A673 (cell line): ENCODE results near the gene COPRS. TPM values are rescaled to one million over a fixed set of nuclear protein-coding genes. Genes with fewer than 3 reads are reported as not detected.

ENCODE experiments used
- BruUV-seq: library from RNA; stranded (reverse); fragments of 400-500 nt; replicated peaks from 2 replicates; lab custom pipeline; 2021; lab: Mats Ljungman, UMichigan
- CTCF ChIA-PET: fragments of 300-600 bp; sonication (Branson Sonifier 250); formaldehyde crosslinking; loops from one replicate; lab custom pipeline; 2022; ENCODE audit warnings: antibody characterized with exemption; lab: Charles Lee
- POLR2A ChIA-PET: fragments of 300-600 bp; sonication (Branson Sonifier 250); formaldehyde crosslinking; loops from one replicate; lab custom pipeline; 2022; ENCODE audit warnings: antibody characterized with exemption; ENCODE audit not compliant: low non-redundant PET; lab: Charles Lee
- DNase-seq: peaks from one replicate; pipeline ENCODE4 v3.0.0-alpha.2; 2015; ENCODE audit warnings: low spot score
- H3K27ac ChIP-seq: fragments of 200-600 bp; sonication (generic); 2 replicates; pipeline ENCODE4 v1.5.1; 2016; ENCODE audit warnings: mixed run types, low read depth, mild to moderate bottlenecking, mixed read lengths, antibody characterized with exemption, low read length; ENCODE audit not compliant: poor library complexity, severe bottlenecking
- H3K27me3 ChIP-seq: fragments of 200-600 bp; sonication (generic); replicated peaks from 2 replicates; pipeline ENCODE4 v1.6.1; 2017; ENCODE audit warnings: mixed run types, low read depth, mild to moderate bottlenecking, mixed read lengths, antibody characterized with exemption, low read length; ENCODE audit not compliant: insufficient read depth, poor library complexity
- H3K36me3 ChIP-seq: fragments of 200-600 bp; sonication (generic); 2 replicates; pipeline ENCODE4 v1.6.1; 2016; ENCODE audit warnings: mixed run types, mild to moderate bottlenecking, mixed read lengths, antibody characterized with exemption, low read length; ENCODE audit not compliant: insufficient read depth, poor library complexity, severe bottlenecking
- H3K4me1 ChIP-seq: fragments of 200-600 bp; sonication (generic); 2 replicates; pipeline ENCODE4 v1.6.1; 2017; ENCODE audit warnings: mixed run types, mild to moderate bottlenecking, mixed read lengths, antibody characterized with exemption, low read length; ENCODE audit not compliant: insufficient read depth, poor library complexity, severe bottlenecking
- H3K4me3 ChIP-seq: fragments of 200-600 bp; sonication (generic); 2 replicates; pipeline ENCODE4 v1.5.1; 2016; ENCODE audit warnings: low read depth, mixed run types, mild to moderate bottlenecking, mixed read lengths, low read length; ENCODE audit not compliant: poor library complexity, severe bottlenecking
- H3K9me3 ChIP-seq: fragments of 200-600 bp; sonication (generic); 2 replicates; pipeline ENCODE4 v1.6.1; 2016; ENCODE audit warnings: mixed run types, low read depth, mild to moderate bottlenecking, mixed read lengths, antibody characterized with exemption, low read length; ENCODE audit not compliant: poor library complexity, severe bottlenecking
- EZH2 ChIP-seq: fragments of 200-600 bp; sonication (generic); IDR thresholded peaks from 2 replicates; pipeline ENCODE4 v1.6.1; 2017; ENCODE audit warnings: borderline replicate concordance, low read depth, mild to moderate bottlenecking, mixed read lengths, antibody characterized with exemption, low read length; ENCODE audit not compliant: poor library complexity, severe bottlenecking
- intact Hi-C: fragments of 100-400 bp; cut with micrococcal nuclease; formaldehyde crosslinking; loops from one replicate; pipeline ENCODE4 v1.10.0; 2022; ENCODE audit not compliant: unreplicated experiment
- total RNA-seq: library from RNA; stranded (reverse); gene quantifications from 2 replicates; pipeline ENCODE4 v1.2.3, GENCODE V29; 2021
- TF ChIP-seq, protein P1 (sequence below): fragments of 300-800, 200-600 bp; sonication (generic); conservative IDR thresholded peaks from 2 replicates; pipeline ENCODE4 v1.5.1; 2017; ENCODE audit warnings: low read depth, mild to moderate bottlenecking, antibody characterized with exemption, low read length, moderate library complexity, mixed read lengths

Gene COPRS
- total RNA-seq, 1 experiment from 2014 or later: 33.3 TPM

DNA sequence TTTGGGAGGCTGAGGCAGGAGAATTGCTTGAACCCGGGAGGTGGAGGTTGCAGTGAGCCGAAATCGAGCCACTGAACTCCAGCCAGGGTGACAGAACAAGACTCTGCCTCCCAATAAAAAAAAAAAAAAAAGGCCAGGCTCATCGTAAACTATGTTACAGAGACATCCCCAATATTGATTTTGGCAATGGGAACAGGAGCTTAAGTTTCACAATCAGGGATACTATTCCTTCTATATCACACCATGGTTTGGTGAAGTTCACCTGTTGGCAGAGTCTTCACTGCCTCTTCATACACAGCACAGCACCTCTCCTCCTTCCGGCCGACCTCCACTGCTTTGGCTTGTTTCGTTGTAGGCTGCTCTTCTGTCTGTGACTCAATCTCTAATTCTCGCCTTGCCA lies 21.3 kb upstream of the COPRS start:
- ChIA-PET POLR2A (no interaction called here), CTCF (no interaction called here)
- no peak for TF ChIP-seq EZH2
- TF ChIP-seq, protein P1, sequence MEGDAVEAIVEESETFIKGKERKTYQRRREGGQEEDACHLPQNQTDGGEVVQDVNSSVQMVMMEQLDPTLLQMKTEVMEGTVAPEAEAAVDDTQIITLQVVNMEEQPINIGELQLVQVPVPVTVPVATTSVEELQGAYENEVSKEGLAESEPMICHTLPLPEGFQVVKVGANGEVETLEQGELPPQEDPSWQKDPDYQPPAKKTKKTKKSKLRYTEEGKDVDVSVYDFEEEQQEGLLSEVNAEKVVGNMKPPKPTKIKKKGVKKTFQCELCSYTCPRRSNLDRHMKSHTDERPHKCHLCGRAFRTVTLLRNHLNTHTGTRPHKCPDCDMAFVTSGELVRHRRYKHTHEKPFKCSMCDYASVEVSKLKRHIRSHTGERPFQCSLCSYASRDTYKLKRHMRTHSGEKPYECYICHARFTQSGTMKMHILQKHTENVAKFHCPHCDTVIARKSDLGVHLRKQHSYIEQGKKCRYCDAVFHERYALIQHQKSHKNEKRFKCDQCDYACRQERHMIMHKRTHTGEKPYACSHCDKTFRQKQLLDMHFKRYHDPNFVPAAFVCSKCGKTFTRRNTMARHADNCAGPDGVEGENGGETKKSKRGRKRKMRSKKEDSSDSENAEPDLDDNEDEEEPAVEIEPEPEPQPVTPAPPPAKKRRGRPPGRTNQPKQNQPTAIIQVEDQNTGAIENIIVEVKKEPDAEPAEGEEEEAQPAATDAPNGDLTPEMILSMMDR: no peak
- intact Hi-C loops: no loop called here
- H3K27me3 ChIP-seq: no peaks in the 10 kb centered on the region
- no peak for DNase-seq
- H3K27ac ChIP-seq: no peak overlapping the region
- BruUV-seq: no TSS peak
- H3K4me1 ChIP-seq: no peaks in the 10 kb centered on the region
- H3K36me3 ChIP-seq: peaks cover 8% of the 10 kb centered on the region
- no peaks in the 10 kb centered on the region for H3K9me3 ChIP-seq
- H3K4me3 ChIP-seq: no peak overlapping the region

DNA sequence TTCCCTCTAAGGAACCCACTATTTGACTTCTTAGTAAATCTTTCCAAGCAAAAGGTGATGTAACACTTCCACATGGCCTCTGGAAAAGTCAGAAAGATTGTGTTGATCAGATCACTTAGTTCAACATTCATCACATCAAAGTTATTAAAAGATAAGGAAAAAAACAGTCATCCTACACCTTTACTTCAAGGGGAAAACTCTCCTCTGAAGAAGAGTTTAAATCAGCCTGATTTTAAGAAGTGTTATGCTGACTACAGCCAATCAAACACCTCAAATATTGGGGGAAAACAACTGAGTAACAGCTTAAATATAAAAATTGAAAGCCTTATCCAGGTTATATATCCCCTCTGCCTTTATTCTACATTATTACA lies 19.6 kb upstream of the COPRS start:
- TF ChIP-seq, protein P1: no peak
- no peak for TF ChIP-seq EZH2
- DNase-seq: no peak
- no TSS peak for BruUV-seq
- Histone ChIP-seq H3K4me1 (no peaks in the 10 kb centered on the region), H3K4me3 (no peak overlapping the region), H3K36me3 (peaks cover 6% of the 10 kb centered on the region), H3K9me3 (no peaks in the 10 kb centered on the region), H3K27me3 (no peaks in the 10 kb centered on the region), H3K27ac (no peak overlapping the region)
- ChIA-PET CTCF (no interaction called here), POLR2A (no interaction called here)
- intact Hi-C loops: no loop called here

DNA sequence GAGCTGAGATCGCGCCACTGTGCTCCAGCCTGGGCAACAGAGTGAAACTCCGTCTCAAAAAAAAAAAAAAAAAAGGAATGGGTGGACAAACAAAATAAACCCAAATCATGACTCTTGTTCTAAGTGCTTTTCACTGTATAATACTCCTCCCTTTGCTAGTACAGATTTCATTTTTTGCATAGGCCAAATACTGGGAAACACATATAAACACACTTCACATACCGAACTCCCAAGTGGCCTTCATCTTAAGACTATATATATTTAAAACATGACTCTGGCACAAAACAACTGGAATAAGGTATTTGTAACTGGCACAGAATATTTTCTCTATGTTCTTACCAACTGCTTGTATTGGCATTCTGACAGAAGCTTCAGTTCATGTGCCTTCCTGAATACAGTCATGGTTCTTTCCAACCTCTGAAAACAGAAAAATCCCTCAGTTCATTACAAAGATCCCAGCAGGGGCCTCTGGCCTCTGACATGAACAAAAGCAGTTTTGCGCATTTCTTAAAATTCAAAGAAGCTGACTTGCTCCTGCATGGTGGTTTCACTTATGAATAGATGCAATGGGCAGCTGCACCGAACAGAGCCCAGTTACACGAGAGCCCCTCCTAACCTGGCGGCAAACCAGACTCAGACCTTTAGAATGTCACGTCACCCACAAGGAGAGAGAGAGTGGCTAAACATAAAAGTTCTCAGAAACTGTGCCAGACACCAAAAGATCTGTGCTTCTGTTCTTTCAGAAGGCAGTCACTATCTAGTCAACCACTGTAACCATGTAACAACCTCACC lies 19.1 kb upstream of the COPRS start:
- intact Hi-C loops: no loop called here
- Histone ChIP-seq H3K4me1 (no peaks in the 10 kb centered on the region), H3K27me3 (no peaks in the 10 kb centered on the region), H3K27ac (no peak overlapping the region), H3K4me3 (no peak overlapping the region), H3K36me3 (peaks cover 7% of the 10 kb centered on the region), H3K9me3 (no peaks in the 10 kb centered on the region)
- ChIA-PET CTCF (no interaction called here), POLR2A (no interaction called here)
- DNase-seq: no peak
- TF ChIP-seq EZH2: no peak
- TF ChIP-seq, protein P1: no peak
- BruUV-seq: no TSS peak
